ENCODE data around the gene TINAG.
A peak's percentile ranks its signal among the peaks of the same experiment; 100 is the strongest.

The TINAG gene

DNA sequence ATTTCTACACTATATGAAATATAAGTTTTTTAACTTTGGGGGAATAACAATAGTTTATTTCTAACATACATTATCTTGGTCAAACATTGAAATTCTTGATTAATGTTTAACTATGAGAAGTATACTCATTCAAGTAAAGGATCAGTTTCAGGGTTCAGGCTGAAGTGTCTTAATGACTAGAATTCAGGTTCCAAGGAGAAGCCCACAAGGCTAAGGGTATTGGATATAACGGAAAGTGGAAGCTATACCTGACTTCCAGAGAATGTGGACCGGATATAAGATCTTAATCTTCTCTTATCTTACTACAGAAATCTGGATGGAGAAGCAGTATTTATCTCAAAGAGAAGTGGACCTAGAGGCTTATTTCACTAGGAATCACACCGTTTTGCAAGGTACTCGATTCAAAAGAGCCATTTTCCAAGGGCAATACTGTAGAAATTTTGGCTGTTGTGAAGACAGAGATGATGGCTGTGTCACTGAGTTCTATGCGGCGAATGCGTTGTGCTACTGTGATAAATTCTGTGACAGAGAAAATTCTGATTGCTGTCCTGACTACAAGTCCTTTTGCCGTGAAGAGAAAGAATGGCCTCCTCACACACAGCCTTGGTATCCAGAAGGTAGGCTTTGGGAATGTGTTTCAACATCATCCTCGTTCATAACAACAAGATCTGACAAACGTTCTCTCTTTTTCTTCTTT, at the start of gene TINAG:
TINAG (plus strand) TSS at position 153 of the 697 bp plus-strand sequence; CDS start at position 263, 110 bp downstream.
- no peak for FAIRE-seq

- peak; percentile 26 for FAIRE-seq
Observed at GRCh38 chr6:54260025-54260424, 48.2 kb upstream of the TINAG start.

- no peak for FAIRE-seq
Observed at GRCh38 chr6:54262499-54262898, 45.7 kb upstream of the TINAG start.

GRCh38 chr6:54262971-54263370, 45.3 kb upstream of the TINAG start:
- no peak for FAIRE-seq

GRCh38 chr6:54264581-54265272, 43.5 kb upstream of the TINAG start:
- no peak for FAIRE-seq

DNA sequence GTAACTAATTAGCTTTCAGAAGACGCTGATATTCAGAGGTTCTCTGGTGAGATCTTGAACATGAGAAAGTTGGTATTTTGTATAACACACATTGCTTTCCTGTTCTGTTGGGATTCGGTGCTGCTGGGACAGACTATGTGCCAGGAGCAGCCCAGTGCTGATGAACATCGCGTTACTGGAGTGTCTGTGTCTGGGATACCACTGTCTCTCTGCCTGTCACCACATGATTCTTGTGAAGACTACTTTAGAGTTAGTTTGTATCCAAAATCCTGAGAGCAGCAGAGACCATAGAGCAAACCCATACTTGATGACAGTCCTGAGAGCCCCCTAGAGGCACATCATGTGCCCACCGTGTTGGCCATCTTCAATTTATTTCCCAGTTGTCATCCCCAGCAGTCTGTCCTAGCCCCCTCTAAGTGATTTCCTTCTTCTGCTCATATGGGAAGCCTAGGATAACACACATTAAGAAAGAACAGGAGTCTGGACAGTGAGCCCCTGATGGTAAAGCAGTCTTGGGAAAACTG, 41.8 kb upstream of the TINAG start:
- FAIRE-seq: no peak

- no peak for FAIRE-seq
Observed at GRCh38 chr6:54267798-54268197, 40.4 kb upstream of the TINAG start.

DNA sequence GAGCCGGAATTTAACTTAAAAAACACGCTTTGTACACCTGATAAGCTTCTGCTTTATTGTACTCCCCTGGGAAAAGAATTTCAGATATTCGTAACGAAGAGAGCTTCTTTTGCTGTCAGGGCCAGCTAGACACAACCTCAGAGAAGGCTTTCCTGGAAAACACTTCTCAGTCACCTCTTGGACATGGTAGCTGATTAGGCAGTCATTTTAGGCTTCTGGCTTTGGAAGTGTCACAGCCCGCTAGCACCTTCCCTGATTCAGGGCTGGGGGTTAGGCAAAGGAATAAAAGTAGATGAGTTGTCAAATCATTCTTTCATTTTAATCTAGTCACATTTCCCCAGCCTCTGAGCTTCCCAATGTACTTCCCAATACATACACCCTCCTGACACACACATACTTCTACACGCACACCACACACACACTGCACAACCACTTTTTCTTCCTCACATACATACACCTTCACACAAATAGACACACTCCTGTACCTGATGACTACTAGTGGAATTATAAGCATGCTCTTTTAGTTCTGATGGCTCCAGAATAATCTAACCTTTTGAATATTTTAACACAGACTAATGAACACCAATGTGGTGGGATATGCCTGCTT, 34.9 kb upstream of the TINAG start:
- no peak for FAIRE-seq

- no peak for FAIRE-seq
Observed at GRCh38 chr6:54274383-54274782, 33.9 kb upstream of the TINAG start.

DNA sequence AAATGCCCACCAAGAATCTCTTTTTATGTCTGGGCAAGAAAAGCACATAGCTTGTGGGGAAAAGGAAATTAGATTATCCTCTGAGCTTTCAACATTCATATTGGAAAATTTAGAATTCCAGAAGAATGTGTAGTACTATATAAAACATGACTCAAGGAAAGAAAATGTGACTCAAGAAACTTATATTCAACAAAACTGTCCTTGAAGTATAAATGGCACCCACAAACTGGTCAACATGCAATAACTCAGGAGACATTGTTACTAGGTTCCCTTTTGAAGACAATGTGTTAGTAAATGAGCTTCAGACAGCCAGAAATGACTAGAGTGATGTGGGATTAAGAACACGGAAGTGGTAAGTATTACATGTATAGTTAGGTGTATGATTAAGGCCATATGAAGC, 26.1 kb upstream of the TINAG start:
- FAIRE-seq: no peak

GRCh38 chr6:54284161-54284860, 23.9 kb upstream of the TINAG start:
- no peak for FAIRE-seq

DNA sequence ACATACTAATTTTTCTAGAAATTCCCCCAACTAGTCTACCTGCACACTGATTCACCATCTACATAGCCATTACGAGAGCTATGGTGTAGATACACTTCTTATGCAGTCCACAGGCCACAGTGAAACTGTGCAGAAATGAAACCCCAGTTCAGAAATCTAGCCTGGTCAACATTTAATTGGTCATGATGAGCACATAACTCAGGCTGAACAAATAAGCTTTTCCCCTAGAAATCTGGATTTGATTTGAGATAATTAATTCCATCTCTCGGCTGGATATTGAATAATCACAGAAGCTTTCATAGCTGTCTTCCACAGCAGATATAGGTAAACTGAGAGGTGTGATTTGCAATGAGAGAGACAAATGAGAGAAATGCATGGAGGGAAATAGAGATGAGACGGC, 22.6 kb upstream of the TINAG start:
- FAIRE-seq: no peak

GRCh38 chr6:54286141-54286540, 22.1 kb upstream of the TINAG start:
- no peak for FAIRE-seq

DNA sequence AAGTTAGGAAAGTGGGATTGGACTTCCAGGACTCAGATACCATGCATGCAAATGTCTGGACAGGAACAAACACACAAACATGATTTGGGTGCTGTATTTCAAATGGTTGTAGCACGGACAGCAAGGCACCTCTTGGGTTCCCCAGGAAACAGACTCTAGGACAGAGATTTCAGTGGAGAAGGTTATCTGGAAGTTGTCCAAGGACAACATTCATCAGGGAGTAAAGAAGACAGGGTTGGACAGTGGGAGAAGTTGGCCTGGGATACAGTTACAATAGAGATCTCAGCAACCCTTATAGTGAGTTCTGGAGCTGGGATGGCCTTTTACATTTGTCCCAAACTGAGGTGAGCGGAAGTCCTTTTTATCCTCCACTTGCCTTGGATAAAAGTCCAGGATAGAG, 19.8 kb upstream of the TINAG start:
- FAIRE-seq: no peak

DNA sequence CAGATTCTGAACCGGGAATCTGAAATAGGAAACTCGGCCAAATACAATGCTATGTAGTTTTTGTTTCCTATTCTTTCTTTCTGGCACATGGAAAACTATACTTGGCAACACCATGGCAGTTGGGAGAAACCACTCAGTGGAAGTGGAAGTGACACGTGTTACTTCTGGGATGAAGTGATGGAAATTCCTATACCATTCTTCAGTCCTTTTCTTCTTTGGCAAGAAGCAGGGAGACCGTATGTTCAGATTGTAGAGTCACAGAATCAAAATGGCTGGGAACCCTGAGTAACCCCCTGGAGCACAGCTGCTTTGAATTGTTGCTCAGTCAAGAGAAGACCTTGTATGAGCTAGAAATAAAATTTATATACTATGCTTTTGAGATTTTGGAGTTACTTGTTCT, 18.8 kb upstream of the TINAG start:
- FAIRE-seq: no peak

DNA sequence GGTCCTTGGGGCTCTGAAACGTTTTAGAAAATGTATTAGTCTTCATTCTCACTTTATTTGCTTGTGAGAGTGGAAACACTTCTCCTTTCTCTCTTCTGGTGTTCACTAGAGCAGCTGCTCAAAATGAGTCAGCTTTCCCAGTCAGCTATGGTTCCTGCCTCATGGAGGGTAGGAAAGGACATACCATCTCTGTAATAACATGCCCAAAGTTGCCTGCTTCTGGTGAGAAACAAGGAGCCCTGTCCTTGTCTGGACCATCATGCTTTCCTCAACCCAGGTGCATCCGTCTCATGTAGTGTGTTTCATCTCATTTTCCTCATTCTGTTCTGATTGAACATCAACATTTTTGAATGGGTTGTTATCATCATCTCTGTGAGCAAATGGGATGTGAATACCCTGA, 17.1 kb upstream of the TINAG start:
- no peak for FAIRE-seq

- FAIRE-seq: no peak
Observed at GRCh38 chr6:54291738-54292137, 16.5 kb upstream of the TINAG start.

- FAIRE-seq: no peak
Observed at GRCh38 chr6:54294965-54295532, 13.2 kb upstream of the TINAG start.

- no peak for FAIRE-seq
Observed at GRCh38 chr6:54299542-54300269, 8.5 kb upstream of the TINAG start.

DNA sequence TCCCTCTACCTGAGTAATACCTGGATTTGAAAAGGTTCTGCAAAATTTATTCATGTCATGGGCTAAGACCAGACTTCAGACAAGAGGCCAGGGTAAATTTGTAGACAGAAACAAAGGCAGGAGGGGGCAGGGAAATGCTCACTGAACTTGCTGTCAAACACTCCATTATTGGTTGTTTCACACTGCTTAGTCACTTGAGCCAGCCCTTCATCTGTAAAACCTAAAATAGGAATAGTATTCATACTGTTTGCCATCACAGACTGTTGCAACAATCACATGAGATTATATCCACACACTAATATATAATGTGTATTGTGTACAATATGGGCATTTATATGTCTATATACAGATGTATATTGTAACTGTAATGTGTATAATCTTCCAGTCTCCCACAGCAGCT, 6.5 kb upstream of the TINAG start:
- FAIRE-seq: no peak

DNA sequence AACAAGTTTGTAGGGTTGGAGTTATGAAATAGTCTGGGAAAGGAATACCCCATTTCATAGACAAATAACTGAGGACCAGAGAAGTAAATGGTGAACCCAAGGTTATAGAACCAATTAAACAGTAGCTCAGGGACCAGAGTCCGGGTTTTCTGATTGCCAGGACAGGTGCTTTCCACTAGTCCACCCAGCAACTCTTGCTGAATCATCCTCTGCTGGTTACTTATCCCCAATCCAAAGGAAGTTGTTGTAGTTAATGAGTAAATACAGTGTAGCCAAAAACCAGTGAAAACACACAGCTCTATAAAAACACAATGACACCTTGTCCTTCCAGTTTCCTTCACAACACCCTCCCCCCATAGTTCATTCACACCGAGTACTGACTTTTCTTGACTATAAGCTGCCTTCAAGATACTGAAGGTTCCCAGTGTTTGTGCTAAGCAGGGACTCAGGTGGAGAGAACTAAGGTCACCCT, 766 bp upstream of the TINAG start:
- no peak for FAIRE-seq

- no peak for FAIRE-seq
Observed at GRCh38 chr6:54308986-54309315, 710 bp downstream of the TINAG start.
